ENCODE data around the gene CMKLR1. TPM values are rescaled to one million over a fixed set of nuclear protein-coding genes. Genes with fewer than 3 reads are reported as not detected.

Gene CMKLR1
- total RNA-seq, 5 donors from 2014 or later (not counting 1 experiment from before 2014, with no cell fraction given) = 0.76 to 6.7 (median 0.98) TPM

- POLR2A ChIA-PET = no interaction called here
- ATAC-seq (replicated peaks in 1 of 4) (no peak), DNase-seq (no peak)
- Histone ChIP-seq H3K4me1 (ENCODE audit: control insufficient read depth in 1 of 2, extremely low read depth in 1 of 2, insufficient read depth in 2 of 2, low read length in 2 of 2) (peaks cover 3 to 18% of the 10 kb centered on the region in 2 experiments), H3K9me3 (no peaks in the 10 kb centered on the region), H3K27me3 (replicated peaks in 1 of 2; ENCODE audit: control insufficient read depth in 2 of 2, extremely low read depth in 1 of 2, insufficient read depth in 2 of 2, low read length in 1 of 2) (peaks cover 0 to 22% of the 10 kb centered on the region in 2 experiments), H3K36me3 (ENCODE audit: control insufficient read depth in 2 of 2, extremely low read depth in 1 of 2, insufficient read depth in 1 of 2, low read length in 1 of 2) (no peaks in the 10 kb centered on the region), H3K4me3 (ENCODE audit: control insufficient read depth in 1 of 2, extremely low read depth in 1 of 2, low read length in 1 of 2) (no peak overlapping the region), H3K27ac (ENCODE audit: low read length) (no peak overlapping the region)
- peaks cover 6 to 31% (median 23%) of the 10 kb centered on the region in 3 donors for H3K4me1 Mint-ChIP-seq
- peaks cover 6 to 16% of the 10 kb centered on the region in 2 donors for H3K27me3 Mint-ChIP-seq
- WGBS (ENCODE audit: insufficient coverage) = 70% methylated on average over 4 of the region's 6 CpGs
- H3K9me3 Mint-ChIP-seq = peaks cover 0 to 4% (median 0%) of the 10 kb centered on the region in 3 donors
- no peak overlapping the region for H3K4me3 Mint-ChIP-seq
- no peak overlapping the region for H3K27ac Mint-ChIP-seq
- H3K36me3 Mint-ChIP-seq = no peaks in the 10 kb centered on the region
- CTCF ChIA-PET = no interaction called here
These were observed 20.4 kb downstream of the CMKLR1 start for GRCh38 chr12:108318472-108319275.

- Mint-ChIP-seq H3K36me3 (no peaks in the 10 kb centered on the region), H3K9me3 (peaks cover 0 to 4% (median 0%) of the 10 kb centered on the region in 3 donors), H3K4me1 (peaks cover 12 to 39% (median 33%) of the 10 kb centered on the region in 3 donors), H3K27me3 (peaks cover 3 to 11% of the 10 kb centered on the region in 2 donors), H3K27ac (no peak overlapping the region), H3K4me3 (no peak overlapping the region)
- Histone ChIP-seq H3K4me1 (ENCODE audit: control insufficient read depth in 1 of 2, extremely low read depth in 1 of 2, insufficient read depth in 2 of 2, low read length in 2 of 2) (peaks cover 6 to 29% of the 10 kb centered on the region in 2 experiments), H3K27me3 (replicated peaks in 1 of 2; ENCODE audit: control insufficient read depth in 2 of 2, extremely low read depth in 1 of 2, insufficient read depth in 2 of 2, low read length in 1 of 2) (peaks cover 0 to 20% of the 10 kb centered on the region in 2 experiments), H3K36me3 (ENCODE audit: control insufficient read depth in 2 of 2, extremely low read depth in 1 of 2, insufficient read depth in 1 of 2, low read length in 1 of 2) (no peaks in the 10 kb centered on the region), H3K27ac (ENCODE audit: low read length) (no peak overlapping the region), H3K9me3 (no peaks in the 10 kb centered on the region), H3K4me3 (ENCODE audit: control insufficient read depth in 1 of 2, extremely low read depth in 1 of 2, low read length in 1 of 2) (no peak overlapping the region)
- 66% methylated on average over 2 of the region's 6 CpGs for WGBS (ENCODE audit: insufficient coverage)
- no peak for ATAC-seq (replicated peaks in 1 of 4)
- CTCF ChIA-PET = no interaction called here
- POLR2A ChIA-PET = no interaction called here
- no peak for DNase-seq
These were observed 21.5 kb downstream of the CMKLR1 start for GRCh38 chr12:108317308-108318234.

GRCh38 chr12:108316176-108317086, 22.7 kb downstream of the CMKLR1 start:
- ChIA-PET CTCF (interaction anchor here in 1 of 2 donors (0.6 to 0.7 kb wide), 2 partner anchors 18 to 20 kb away, joined by 3 to 4 read pairs; no protein-coding TSS in a partner anchor), POLR2A (interaction anchor here in 1 of 2 donors (0.6 kb wide), 1 partner anchor 671 kb away, joined by 8 read pairs; no protein-coding TSS in a partner anchor)
- peaks cover 6 to 29% of the 10 kb centered on the region in 2 experiments for H3K4me1 ChIP-seq (ENCODE audit: control insufficient read depth in 1 of 2, extremely low read depth in 1 of 2, insufficient read depth in 2 of 2, low read length in 2 of 2)

DNA sequence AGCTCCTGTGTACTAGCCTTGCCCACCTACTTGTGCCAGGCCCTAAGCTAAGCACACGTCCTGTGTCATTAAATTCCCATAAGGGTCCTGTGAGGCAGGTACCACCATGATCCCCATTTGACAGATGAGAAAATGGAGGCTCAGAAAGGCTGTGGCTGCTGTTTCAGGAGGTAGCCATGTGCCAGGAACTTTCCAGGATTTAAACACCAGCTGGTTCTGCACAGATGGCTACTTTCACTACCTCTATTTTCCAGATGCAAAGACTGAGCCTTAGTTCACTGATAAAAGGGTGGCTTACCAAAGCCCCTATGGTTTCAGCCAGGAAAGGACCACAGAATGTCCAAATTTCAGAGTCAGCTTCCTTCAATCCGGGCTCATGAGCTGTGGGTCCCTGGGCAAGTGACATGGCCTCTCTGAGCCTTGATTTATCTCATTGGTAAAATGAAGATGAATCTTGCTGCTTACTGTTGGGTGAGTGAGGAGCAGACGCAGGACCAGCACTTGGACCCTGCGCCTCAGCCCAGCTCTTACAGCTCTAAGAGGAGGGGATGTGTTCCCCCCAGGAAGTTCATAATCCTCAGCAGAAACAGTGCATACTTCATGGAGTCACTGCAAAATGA, 23.5 kb downstream of the CMKLR1 start:
- DNase-seq (no peak), ATAC-seq (replicated peaks in 1 of 4) (no peak)
- peak overlapping the region in 1 of 2 donors; percentile 31 for H3K27ac Mint-ChIP-seq
- Histone ChIP-seq H3K4me3 (ENCODE audit: control insufficient read depth in 1 of 2, extremely low read depth in 1 of 2, low read length in 1 of 2) (no peak overlapping the region), H3K9me3 (no peaks in the 10 kb centered on the region), H3K27ac (ENCODE audit: low read length) (no peak overlapping the region), H3K27me3 (replicated peaks in 1 of 2; ENCODE audit: control insufficient read depth in 2 of 2, extremely low read depth in 1 of 2, insufficient read depth in 2 of 2, low read length in 1 of 2) (peaks cover 0 to 17% of the 10 kb centered on the region in 2 experiments), H3K36me3 (ENCODE audit: control insufficient read depth in 2 of 2, extremely low read depth in 1 of 2, insufficient read depth in 1 of 2, low read length in 1 of 2) (no peaks in the 10 kb centered on the region), H3K4me1 (ENCODE audit: control insufficient read depth in 1 of 2, extremely low read depth in 1 of 2, insufficient read depth in 2 of 2, low read length in 2 of 2) (peaks cover 6 to 27% of the 10 kb centered on the region in 2 experiments)
- 80% methylated on average over 3 of the region's 4 CpGs for WGBS (ENCODE audit: insufficient coverage)
- H3K36me3 Mint-ChIP-seq = no peaks in the 10 kb centered on the region
- ChIA-PET CTCF (no interaction called here), POLR2A (interaction anchor here in 1 of 2 donors (0.6 kb wide), 1 partner anchor 671 kb away, joined by 8 read pairs; no protein-coding TSS in a partner anchor)
- no peak overlapping the region for H3K4me3 Mint-ChIP-seq
- H3K27me3 Mint-ChIP-seq = peaks cover 0 to 4% of the 10 kb centered on the region in 2 donors
- H3K4me1 Mint-ChIP-seq = peaks cover 12 to 48% (median 38%) of the 10 kb centered on the region in 3 donors
- peaks cover 0 to 4% (median 0%) of the 10 kb centered on the region in 3 donors for H3K9me3 Mint-ChIP-seq

More at GRCh38 chr12:108316176-108317086, 22.7 kb downstream of the CMKLR1 start:
- Mint-ChIP-seq H3K27me3 (peaks cover under 1 to 5% of the 10 kb centered on the region in 2 donors), H3K36me3 (no peaks in the 10 kb centered on the region), H3K9me3 (peaks cover 0 to 4% (median 0%) of the 10 kb centered on the region in 3 donors), H3K4me3 (no peak overlapping the region), H3K4me1 (peaks cover 12 to 46% (median 38%) of the 10 kb centered on the region in 3 donors), H3K27ac (peak overlapping the region in 1 of 2 donors; percentile 21)
- peaks cover 0 to 20% of the 10 kb centered on the region in 2 experiments for H3K27me3 ChIP-seq (replicated peaks in 1 of 2; ENCODE audit: control insufficient read depth in 2 of 2, extremely low read depth in 1 of 2, insufficient read depth in 2 of 2, low read length in 1 of 2)
- DNase-seq (no peak), ATAC-seq (replicated peaks in 1 of 4) (no peak)
- no peaks in the 10 kb centered on the region for H3K36me3 ChIP-seq (ENCODE audit: control insufficient read depth in 2 of 2, extremely low read depth in 1 of 2, insufficient read depth in 1 of 2, low read length in 1 of 2)
- no peaks in the 10 kb centered on the region for H3K9me3 ChIP-seq
- H3K4me3 ChIP-seq (ENCODE audit: control insufficient read depth in 1 of 2, extremely low read depth in 1 of 2, low read length in 1 of 2) = no peak overlapping the region
- H3K27ac ChIP-seq (ENCODE audit: low read length) = no peak overlapping the region
- WGBS (ENCODE audit: insufficient coverage) = 73% methylated on average over 7 of the region's 12 CpGs

DNA sequence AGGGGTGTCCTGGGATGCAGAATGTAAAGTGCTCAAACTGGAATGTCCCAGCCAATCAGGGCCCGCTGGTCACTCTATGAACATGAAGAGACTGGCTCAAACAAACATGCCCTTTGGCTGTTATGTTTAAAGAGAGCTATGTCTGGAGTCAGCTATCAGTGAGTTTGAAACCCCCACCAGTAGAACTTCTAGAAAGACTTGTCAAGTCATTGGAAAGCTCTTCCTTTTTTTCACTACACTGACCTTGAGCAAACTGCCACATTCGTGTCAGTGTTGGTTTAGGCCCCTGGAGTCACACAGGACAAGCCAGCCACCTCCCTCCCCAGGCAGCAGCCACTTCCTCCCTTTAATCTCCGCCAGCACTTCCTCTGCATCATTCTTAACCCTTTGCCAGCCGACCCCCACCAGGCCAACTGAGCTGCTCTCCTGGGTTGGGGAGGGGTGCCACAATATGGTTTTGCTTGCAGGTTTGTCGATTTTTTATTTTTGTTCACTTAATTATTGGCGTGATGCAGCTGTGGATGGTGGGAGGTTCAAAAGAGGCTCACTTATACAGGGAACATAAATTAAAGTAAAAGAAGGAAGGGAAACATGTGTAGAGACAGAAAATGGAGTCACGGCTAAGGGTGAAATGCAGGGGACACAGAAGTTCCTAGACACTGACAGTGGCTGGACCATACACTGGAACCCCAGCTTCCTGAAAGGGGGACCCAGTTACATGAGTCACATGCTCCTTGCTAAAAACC, 25.3 kb downstream of the CMKLR1 start:
- H3K4me1 Mint-ChIP-seq = peaks cover 12 to 47% (median 38%) of the 10 kb centered on the region in 3 donors
- H3K4me3 Mint-ChIP-seq = peak overlapping the region in 2 of 3 donors; percentile 32 to 70
- CTCF ChIA-PET = interaction anchor here (0.6 kb wide), 2 partner anchors 65 to 631 kb away, joined by 3 read pairs; no protein-coding TSS in a partner anchor
- H3K27me3 ChIP-seq (replicated peaks in 1 of 2; ENCODE audit: control insufficient read depth in 2 of 2, extremely low read depth in 1 of 2, insufficient read depth in 2 of 2, low read length in 1 of 2) = peaks cover 0 to 10% of the 10 kb centered on the region in 2 experiments
- no peaks in the 10 kb centered on the region for H3K9me3 ChIP-seq
- peak overlapping the region in 1 of 2 donors; percentile 60 for H3K27ac Mint-ChIP-seq
- POLR2A ChIA-PET = interaction anchor here in 1 of 2 donors (0.5 kb wide), 1 partner anchor 528 kb away, joined by 4 read pairs; no protein-coding TSS in a partner anchor
- 21% methylated on average over 2 of the region's 7 CpGs for WGBS (ENCODE audit: insufficient coverage)
- peak in 18 of 35 experiments; percentile 2 to 44 (median 17) for DNase-seq
- no peaks in the 10 kb centered on the region for H3K36me3 ChIP-seq (ENCODE audit: control insufficient read depth in 2 of 2, extremely low read depth in 1 of 2, insufficient read depth in 1 of 2, low read length in 1 of 2)
- no peak overlapping the region for H3K4me3 ChIP-seq (ENCODE audit: control insufficient read depth in 1 of 2, extremely low read depth in 1 of 2, low read length in 1 of 2)
- H3K27me3 Mint-ChIP-seq = peaks cover 0 to under 1% of the 10 kb centered on the region in 2 donors
- peak overlapping the region; percentile 13 for H3K27ac ChIP-seq (ENCODE audit: low read length)
- H3K4me1 ChIP-seq (ENCODE audit: control insufficient read depth in 1 of 2, extremely low read depth in 1 of 2, insufficient read depth in 2 of 2, low read length in 2 of 2) = peaks cover 6 to 27% of the 10 kb centered on the region in 2 experiments
- ATAC-seq (replicated peaks in 1 of 4) = peak in 2 of 4 experiments; percentile 35 to 64
- H3K36me3 Mint-ChIP-seq = no peaks in the 10 kb centered on the region
- peaks cover 0 to 4% (median 0%) of the 10 kb centered on the region in 3 donors for H3K9me3 Mint-ChIP-seq
